IPS-18a (cell line): ENCODE data around the gene IL25.
"Not testable (repeated sequence)": the region's sequence is repeated elsewhere in the genome, so short reads cannot be mapped to it uniquely, and the experiment has no call there.

Experiments used
- H3K27ac ChIP-seq: one replicate; pipeline ENCODE4 v1.5.1; 2013; ENCODE audit warnings: low read length
- H3K27me3 ChIP-seq: one replicate; pipeline ENCODE4 v1.6.1; 2013; ENCODE audit warnings: mild to moderate bottlenecking, low read length; ENCODE audit not compliant: control insufficient read depth, insufficient read depth
- H3K36me3 ChIP-seq: one replicate; pipeline ENCODE4 v1.6.1; 2013; ENCODE audit warnings: low read depth, low read length; ENCODE audit not compliant: control insufficient read depth
- H3K4me1 ChIP-seq: one replicate; pipeline ENCODE4 v1.6.1; 2013; ENCODE audit warnings: low read depth, low read length; ENCODE audit not compliant: control insufficient read depth
- H3K4me3 ChIP-seq: one replicate; pipeline ENCODE4 v1.5.1; 2013; ENCODE audit warnings: low read length
- H3K9ac ChIP-seq: one replicate; pipeline ENCODE4 v1.6.1; 2013; ENCODE audit warnings: mild to moderate bottlenecking, low read length, moderate library complexity
- H3K9me3 ChIP-seq: one replicate; pipeline ENCODE4 v1.6.1; 2013; ENCODE audit warnings: low read depth, low read length; ENCODE audit not compliant: control insufficient read depth

IL25 gene

DNA sequence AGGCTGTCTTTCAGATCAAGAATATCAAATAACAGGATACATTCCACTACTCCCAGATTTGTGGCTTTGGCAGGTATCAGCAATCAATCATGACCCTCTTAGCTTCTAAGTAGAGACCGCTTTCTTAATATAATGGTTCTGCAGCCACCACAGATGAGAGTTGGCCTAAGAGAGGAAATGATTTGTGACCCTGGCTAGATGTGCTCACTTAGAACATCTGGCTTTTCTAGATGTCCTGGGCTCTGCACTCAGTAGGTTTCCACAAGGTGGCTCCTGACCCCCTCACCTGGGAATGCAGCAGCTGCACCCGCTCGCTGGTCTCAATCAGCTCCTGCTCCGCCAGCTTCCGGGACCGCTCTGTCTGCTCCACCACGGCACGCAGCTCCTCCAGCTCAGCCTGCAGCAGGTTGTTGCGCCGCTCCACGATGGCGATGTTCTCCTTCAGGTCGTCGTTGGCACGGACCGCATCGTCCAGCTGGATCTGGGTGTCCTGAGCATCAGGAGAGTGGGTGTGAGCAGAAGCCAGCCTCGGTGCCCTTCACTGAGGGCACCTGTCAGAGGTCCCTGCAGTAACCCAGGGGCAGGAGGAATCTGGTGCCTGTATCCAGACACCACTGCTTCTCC, 13.1 kb downstream of the IL25 start:
- H3K9ac ChIP-seq: no peak overlapping the region
- H3K4me1 ChIP-seq: no peaks in the 10 kb centered on the region
- H3K4me3 ChIP-seq: no peak overlapping the region
- H3K27ac ChIP-seq: no peak overlapping the region
- H3K27me3 ChIP-seq: no peaks in the 10 kb centered on the region
- H3K36me3 ChIP-seq: no peaks in the 10 kb centered on the region
- no peaks in the 10 kb centered on the region for H3K9me3 ChIP-seq

GRCh38 chr14:23386266-23386657, 13.7 kb downstream of the IL25 start:
- not testable (repeated sequence) for H3K4me3 ChIP-seq, H3K27ac ChIP-seq, H3K27me3 ChIP-seq, H3K4me1 ChIP-seq, H3K9ac ChIP-seq, H3K36me3 ChIP-seq, H3K9me3 ChIP-seq

- no peak overlapping the region for H3K9ac ChIP-seq
- H3K4me1 ChIP-seq: no peaks in the 10 kb centered on the region
- H3K27me3 ChIP-seq: no peaks in the 10 kb centered on the region
- H3K9me3 ChIP-seq: no peaks in the 10 kb centered on the region
- H3K4me3 ChIP-seq: no peak overlapping the region
- no peak overlapping the region for H3K27ac ChIP-seq
- no peaks in the 10 kb centered on the region for H3K36me3 ChIP-seq
Observed at GRCh38 chr14:23386999-23387398, 14.4 kb downstream of the IL25 start.

DNA sequence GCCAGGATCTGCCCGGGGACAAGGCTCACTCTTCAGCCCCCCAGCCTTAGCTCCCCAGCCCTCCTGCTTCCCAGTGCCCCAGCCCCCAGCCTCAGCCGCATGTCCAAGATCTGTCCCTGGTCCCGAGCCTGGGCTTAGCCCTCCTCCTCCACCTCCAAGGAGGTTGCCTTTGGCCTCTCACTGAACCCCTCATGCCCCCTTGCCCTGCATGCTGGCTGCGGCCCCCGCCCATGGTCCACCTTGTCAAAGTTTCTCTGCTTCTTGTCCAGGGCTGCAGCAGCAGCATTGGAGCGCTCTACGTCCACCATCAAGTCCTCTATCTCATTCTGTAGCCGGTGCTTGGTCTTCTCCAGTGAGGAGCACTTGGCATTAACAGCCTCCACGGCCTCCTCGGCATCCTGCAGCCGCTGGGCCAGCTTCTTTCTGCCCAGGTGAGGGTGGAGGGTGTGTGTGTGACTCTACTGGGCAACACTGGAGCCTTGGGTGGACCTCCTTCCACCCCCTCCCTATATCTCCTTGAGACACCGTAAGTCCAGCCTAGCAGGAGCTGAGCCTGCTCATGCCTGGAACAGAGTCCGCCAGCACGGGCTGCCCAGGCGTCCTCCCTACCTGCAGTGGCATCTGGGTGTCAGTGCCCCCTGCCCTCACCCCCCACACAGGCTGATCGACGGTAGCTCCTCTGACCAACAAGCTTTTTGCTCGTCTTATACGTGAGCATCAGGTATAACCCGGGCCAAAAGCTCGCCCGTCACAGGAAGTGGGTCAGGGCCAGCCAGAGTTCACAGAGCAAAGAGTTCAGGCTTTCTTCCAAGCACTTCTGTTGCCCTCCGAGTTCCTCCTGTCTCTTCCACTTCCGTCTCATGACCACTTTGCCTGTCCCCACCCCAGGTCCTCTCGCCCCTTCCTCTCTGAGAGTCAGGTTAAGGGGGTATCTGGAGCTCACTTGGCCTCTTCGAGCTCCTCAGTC, 15.6 kb downstream of the IL25 start:
- H3K4me3 ChIP-seq: no peak overlapping the region
- no peaks in the 10 kb centered on the region for H3K27me3 ChIP-seq
- H3K27ac ChIP-seq: no peak overlapping the region
- H3K36me3 ChIP-seq: no peaks in the 10 kb centered on the region
- H3K4me1 ChIP-seq: no peaks in the 10 kb centered on the region
- H3K9me3 ChIP-seq: no peaks in the 10 kb centered on the region
- H3K9ac ChIP-seq: no peak overlapping the region

GRCh38 chr14:23388996-23389395, 16.4 kb downstream of the IL25 start:
- H3K36me3 ChIP-seq: no peaks in the 10 kb centered on the region
- H3K4me3 ChIP-seq: no peak overlapping the region
- no peak overlapping the region for H3K27ac ChIP-seq
- no peaks in the 10 kb centered on the region for H3K4me1 ChIP-seq
- no peak overlapping the region for H3K9ac ChIP-seq
- H3K27me3 ChIP-seq: no peaks in the 10 kb centered on the region
- H3K9me3 ChIP-seq: no peaks in the 10 kb centered on the region

DNA sequence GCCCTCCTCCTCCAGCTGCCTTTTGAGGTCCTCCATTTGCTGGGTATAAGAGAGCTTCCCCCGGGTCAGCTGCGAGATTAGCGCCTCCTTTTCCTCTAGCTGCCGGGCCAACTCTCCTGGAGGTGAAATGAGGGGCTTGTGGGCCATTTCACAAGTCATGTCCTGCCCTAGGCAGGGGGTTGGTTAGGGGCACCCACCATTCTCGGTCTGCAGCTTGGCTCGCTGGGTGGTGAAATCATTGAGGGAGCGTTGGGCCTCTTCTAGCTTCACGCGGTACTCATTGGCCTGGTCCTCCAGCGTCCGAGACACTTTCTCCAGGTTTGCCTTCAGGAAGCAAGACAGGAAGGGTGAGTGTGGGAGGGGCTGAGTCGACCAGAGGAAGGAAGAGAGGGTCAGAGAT, 16.8 kb downstream of the IL25 start:
- no peaks in the 10 kb centered on the region for H3K36me3 ChIP-seq
- H3K9ac ChIP-seq: no peak overlapping the region
- no peaks in the 10 kb centered on the region for H3K4me1 ChIP-seq
- no peaks in the 10 kb centered on the region for H3K27me3 ChIP-seq
- H3K9me3 ChIP-seq: no peaks in the 10 kb centered on the region
- H3K27ac ChIP-seq: no peak overlapping the region
- H3K4me3 ChIP-seq: no peak overlapping the region

DNA sequence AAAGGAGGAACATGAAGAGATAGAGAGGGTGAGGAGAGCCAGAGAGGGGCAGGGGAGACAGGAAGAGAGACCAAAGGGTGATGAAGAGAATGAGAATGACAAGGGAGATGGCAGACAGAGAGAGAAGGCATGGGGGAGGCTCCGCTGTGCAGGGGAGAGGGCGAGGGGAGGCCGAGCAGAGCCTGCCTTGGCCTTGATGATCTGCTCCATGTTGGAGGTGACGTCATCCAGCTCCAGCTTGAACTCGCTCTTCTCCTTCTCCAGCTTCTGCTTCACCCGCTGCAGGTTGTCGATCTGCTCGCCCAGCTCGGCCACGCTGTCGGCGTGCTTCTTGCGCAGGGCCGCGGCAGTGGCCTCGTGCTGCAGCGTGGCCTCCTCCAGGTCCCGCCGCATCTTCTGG, 17.3 kb downstream of the IL25 start:
- not testable (repeated sequence) for H3K27me3 ChIP-seq, H3K9me3 ChIP-seq

GRCh38 chr14:23392613-23393012, 20.0 kb downstream of the IL25 start:
- Histone ChIP-seq H3K36me3 (no peaks in the 10 kb centered on the region), H3K4me1 (no peaks in the 10 kb centered on the region), H3K9me3 (no peaks in the 10 kb centered on the region), H3K4me3 (no peak overlapping the region), H3K27ac (no peak overlapping the region), H3K9ac (no peak overlapping the region), H3K27me3 (no peaks in the 10 kb centered on the region)

More for the DNA sequence above, 17.3 kb downstream of the IL25 start:
- not testable (repeated sequence) for H3K4me1 ChIP-seq, H3K36me3 ChIP-seq, H3K27ac ChIP-seq, H3K9ac ChIP-seq, H3K4me3 ChIP-seq

GRCh38 chr14:23396126-23396525, 23.5 kb downstream of the IL25 start:
- no peaks in the 10 kb centered on the region for H3K9me3 ChIP-seq
- no peak overlapping the region for H3K4me3 ChIP-seq
- no peak overlapping the region for H3K9ac ChIP-seq
- no peaks in the 10 kb centered on the region for H3K27me3 ChIP-seq
- H3K36me3 ChIP-seq: no peaks in the 10 kb centered on the region
- no peak overlapping the region for H3K27ac ChIP-seq
- H3K4me1 ChIP-seq: no peaks in the 10 kb centered on the region

GRCh38 chr14:23396781-23397407, 24.3 kb downstream of the IL25 start:
- no peaks in the 10 kb centered on the region for H3K27me3 ChIP-seq

GRCh38 chr14:23398348-23398747, 25.7 kb downstream of the IL25 start:
- Histone ChIP-seq H3K4me1 (no peaks in the 10 kb centered on the region), H3K9ac (no peak overlapping the region), H3K4me3 (no peak overlapping the region), H3K9me3 (no peaks in the 10 kb centered on the region), H3K27ac (no peak overlapping the region), H3K27me3 (no peaks in the 10 kb centered on the region), H3K36me3 (no peaks in the 10 kb centered on the region)

More at GRCh38 chr14:23396781-23397407, 24.3 kb downstream of the IL25 start:
- no peak overlapping the region for H3K4me3 ChIP-seq
- H3K36me3 ChIP-seq: no peaks in the 10 kb centered on the region
- H3K27ac ChIP-seq: no peak overlapping the region
- no peaks in the 10 kb centered on the region for H3K9me3 ChIP-seq
- no peaks in the 10 kb centered on the region for H3K4me1 ChIP-seq
- H3K9ac ChIP-seq: no peak overlapping the region
